Stimulated activated CD4-positive, alpha-beta T cell treated with anti-CD3 and anti-CD28 coated beads, Interleukin-4, amount 100 ng/mL, for 4 hours (primary cell): ENCODE measurements around the gene LOXL3.
"Not testable (repeated sequence)": the region's sequence is repeated elsewhere in the genome, so short reads cannot be mapped to it uniquely, and the experiment has no call there.

ENCODE experiments used
- DNase-seq, 2 experiments: peaks; one replicate each; pipeline ENCODE4 v3.0.0-alpha.2; 2020

Gene LOXL3

DNA sequence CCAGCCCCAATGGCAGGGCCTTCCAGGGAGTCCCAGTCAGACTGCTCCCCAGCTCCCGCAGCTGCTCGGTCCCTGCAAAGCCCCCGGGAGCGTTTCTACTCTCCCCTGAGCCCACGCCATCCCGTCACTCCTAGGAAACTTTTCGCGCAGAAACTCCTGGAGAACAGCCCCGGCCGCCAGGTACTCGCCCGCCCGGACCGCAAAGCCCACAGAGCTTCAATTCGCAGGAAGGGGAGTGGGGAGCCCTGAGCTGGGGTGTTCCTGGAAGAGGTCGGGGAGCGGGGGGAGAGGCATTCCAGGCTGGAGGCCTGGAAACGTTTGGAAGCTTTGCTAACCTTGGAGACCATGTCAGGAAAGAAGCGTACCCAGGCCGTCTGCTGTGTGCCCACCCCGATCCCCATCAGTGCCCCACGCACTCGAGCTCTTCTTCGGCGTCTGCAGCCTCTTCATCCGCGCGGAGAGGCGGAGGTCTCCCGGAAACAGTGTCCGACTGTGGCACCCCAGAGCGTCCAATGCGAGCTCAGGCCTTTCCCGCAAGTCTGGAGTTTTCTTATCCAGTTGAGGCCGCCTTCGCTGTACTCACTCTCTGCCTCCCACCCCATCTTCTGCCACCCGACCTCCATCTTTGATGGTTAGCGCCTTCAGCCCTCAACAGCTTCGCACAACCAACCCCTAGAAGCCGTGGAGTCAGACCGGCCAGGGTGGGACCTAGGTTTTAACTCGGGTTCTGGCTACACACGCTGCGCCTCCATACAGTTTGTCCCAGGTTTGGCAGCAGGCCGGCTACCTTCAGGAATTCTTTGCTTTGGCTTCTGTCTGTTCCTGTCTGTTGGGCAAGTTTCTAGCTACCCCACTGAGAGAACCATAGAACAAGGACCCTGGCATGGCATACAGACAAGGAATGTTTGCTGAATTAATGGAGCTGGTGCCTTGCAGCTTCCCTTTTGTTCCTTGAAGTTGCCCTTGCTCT lies 50.0 kb downstream of the LOXL3 start:
- no peak for DNase-seq

DNA sequence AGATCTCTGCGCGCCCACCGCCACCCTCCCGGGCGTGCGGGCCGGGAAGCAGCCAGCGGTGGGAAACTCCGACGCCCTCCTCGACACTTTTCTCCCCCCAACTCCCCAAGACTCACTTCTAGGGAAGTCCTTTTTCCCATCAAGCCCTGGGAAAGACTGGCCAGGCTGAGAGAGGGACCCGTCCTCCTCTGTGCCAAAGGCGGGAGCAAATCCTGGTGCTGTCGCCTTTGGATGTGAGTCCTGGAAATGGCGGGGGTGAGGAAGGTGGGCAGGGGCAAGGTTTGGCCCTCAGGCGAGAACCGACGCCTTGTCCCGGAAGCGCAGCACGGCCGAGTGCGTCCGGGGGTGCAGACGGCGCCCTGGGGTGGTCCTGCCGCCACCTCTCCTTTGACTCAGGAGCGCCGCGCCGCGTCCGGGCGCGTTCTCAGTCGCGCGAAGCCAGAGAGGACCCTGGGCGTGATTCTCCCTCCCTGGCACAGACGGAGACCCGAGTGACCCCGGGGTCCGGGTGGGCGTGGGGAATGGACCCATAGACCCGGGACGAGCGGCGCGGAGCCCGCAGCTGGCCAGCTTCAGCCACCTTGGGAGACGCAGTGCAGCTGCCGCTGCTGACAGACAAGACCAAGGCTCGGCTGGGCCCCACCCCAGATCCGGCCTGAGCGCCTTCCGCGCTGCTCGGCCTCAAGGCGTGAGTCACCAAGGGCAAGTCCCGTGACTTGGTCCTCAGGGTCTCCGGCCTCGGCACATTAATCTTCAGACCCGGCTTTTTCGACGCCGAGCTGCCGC lies 50.8 kb downstream of the LOXL3 start:
- peak; percentile 21 to 45 for DNase-seq

DNA sequence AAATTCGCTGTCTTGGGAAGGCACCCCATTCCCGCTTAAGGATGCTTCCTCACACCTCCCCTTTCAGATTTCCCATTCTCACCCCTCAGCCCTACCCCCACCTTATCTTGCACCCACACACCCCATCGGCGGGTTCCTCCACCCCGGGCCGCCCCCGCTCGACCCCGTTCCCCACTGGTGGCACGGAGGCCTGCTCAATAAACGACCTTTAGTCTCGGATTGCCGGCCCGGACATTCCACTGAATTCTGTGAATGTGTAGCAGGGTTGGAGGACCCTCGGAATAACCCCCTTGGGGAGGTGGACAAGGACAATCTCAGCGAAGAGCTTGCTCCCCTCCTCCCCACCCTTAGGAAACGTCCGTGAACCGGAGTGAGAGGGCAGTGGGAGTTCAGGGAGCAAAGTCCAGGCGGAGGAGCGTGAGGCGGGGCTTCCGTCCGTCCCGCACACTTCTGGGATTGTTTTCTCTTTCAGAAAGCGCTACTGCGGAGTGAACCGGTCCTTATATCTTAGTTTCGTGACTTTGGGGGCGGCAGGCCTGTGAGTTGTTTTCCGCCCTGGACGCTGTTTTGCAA lies 51.5 kb downstream of the LOXL3 start:
- no peak for DNase-seq

DNA sequence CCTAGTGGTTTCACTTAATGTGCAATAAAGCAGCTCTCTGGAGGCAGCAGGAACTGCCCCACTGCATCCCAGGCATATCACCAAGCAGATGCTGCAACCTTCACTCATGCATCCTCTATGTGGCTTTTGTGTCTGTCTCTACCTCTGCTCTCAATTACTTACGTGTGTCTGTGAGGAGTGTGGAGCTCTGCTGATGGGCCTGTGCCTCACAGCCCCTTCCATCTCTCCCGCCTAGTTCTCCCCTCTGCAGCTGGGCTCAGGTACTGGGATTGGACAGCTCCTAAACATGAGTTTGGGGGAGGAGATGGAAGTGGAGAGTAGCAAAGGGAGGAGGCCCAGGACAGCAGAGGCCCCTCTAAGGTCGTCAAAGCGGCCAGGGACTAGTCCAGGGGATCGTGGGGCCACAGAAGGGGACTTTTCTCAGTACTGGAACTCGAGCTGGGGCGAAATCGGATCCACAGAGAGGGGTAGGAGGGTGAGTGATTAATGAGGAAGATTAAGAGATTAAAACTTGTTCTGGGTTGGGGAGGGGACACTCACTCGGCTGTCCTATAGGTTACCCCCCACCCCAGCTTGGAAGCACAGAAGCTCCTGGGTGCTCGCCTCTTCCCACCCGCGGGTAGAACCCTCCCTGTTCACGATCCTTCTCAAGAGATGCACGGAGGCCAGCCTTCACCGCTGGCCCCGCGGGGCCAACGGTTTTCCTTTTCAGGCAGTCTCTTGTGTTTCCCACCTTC lies 52.2 kb downstream of the LOXL3 start:
- no peak for DNase-seq

DNA sequence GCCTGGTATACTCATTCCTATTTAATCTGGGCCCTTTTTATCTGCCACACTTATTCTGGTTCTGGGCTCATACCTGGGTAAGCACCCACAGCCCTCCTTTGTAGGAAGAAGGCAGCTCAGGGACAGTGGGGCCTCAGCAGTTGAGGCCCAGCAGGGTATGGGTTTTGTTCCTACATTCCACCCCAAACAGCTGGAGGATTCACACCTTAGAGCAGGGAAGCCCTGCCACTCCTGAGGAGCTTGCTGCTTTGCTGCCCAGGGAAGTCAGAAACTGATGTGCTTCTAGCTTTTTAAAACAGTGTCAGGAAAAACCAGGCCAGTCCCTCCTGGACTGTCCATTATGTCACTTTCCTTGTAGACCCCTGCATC lies 53.2 kb downstream of the LOXL3 start:
- DNase-seq = no peak

DNA sequence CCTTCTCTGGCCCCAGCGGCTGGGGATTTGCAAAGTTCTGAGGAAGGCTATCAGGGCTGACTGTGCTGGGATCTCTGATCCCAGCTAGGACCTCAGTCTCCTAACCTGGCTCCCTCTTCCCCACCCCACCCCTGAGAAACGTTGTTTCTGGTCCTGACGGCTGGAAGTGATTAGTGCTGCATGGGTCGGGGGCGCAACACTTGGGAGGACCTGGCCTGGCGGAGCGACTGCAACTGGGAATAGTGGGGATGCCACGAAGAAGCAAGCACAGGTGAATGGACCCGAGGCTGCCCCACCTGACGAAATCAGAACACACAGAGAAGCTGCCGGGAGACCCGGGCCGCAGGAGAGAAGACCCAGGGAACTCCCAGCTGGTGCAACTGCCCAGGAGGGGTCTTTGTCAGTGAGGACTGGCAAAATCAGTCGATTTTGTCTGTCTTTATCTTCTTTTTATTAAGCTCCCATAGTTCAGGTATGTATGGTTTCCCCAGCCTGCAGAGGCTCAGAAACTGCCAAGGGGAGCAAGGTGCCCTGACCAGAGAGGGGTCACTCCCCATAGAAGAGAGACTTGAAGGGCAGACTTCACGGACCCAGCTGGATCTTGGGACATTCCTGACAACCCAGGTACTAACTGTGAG lies 53.7 kb downstream of the LOXL3 start:
- DNase-seq = no peak

DNA sequence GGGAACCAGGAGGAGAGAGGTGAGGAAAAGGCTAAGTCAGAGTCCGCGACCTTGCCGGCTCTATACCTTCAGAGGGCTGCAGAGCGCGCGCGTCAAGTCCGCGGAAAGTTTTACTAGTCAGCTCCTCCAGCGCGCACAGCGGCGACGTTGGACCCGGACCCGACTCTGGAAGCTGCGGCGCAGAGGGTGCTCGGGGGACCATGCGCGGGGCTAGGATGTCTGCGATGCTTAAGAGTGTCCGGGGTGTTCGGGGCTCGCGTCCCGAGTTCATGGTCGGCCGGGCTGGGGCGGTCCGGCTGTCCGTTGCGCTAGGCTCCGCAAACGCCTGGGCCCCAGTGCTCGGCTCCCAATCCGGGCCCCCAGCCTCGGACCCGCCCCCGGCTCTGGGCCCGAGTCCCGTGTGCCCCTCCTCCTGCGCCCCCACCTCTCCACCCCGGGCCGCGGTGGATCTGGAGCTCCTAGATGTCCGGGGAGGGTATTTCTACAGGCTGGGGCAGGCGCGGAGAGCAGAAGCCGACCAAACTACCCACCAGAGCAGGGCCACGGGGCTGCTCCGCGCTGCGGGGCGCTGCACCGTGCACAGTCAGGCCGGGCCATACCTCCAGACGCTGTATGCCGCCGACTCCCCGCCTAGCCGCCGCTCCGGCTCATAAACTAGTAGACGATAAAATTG lies 54.3 kb downstream of the LOXL3 start, which contains the start of gene LBX2:
TSS of gene LBX2 (minus strand) at position 337 of the 673 bp plus-strand sequence. CDS start at position 271, 66 bp downstream.
- DNase-seq = peak; percentile 30 to 42

DNA sequence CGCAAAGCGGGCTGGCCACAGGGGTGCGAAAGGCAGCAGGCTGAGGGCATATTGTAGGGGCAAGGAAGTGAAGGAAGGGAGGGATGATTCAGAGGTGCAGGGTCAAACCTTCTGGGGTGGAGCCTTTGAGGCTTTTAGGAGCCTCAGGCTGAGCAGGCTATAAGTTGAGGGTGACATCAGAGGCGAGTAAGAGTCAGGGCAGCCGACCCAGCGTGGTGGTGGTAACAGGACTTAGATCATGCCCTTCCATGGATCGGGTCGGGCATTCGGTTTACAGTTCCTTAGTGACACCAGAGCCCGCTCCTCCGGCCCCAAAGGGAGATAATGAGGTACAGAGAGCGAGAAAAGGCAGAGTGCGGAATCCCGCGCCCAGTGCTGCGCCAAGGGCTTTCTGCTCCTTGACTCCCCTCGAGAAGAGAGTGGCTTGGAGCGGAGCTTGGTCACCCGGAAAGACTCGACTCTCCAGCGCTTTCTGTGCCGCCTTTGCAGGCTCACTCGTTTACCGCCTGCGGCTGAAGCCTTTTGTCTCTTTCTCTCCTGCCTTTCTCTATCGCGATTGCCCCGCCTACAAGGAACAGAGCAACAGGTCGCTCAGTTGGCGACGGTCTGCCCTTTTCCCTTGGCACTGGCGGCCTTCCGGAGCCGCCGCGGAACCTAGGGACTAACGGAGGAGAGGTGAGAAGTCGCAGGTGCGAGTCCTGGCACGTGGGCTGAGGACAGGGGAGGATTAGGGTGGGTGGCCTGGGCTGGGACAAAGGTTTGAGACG lies 55.1 kb downstream of the LOXL3 start:
- no peak for DNase-seq

DNA sequence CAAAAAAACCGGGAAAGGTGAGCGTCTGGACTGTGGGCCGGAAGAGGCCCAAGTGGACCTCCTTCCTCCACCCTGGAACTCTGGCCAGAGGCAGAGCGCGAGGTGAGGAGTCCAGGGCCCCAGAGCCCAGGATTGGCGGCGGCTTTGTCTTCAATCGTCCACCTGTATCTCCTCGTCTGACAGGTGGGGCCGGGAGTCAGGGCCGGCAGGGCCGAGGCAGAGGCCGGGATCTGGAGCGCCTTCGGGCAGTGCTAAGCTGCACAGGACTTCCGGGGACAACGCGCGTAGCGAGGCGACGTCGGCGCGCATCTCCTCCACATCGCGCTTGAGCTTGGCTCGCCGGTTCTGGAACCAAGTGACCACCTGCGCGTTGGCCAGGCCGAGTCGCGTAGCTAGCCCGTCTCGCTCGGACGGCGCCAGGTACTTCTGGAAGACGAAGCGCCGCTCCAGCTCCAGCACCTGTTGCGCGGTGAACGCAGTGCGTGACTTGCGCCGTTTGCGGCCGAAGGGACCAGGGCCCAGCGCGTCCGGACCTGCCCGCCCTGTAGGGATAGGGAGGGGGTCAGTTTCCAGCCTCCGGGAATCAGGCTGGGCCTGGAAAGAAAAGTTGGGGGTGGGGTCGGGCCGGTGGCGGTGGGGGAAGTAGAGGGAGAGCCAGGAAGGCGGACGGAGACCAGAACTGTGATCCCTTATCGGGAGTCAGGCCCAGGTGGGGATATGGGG lies 55.8 kb downstream of the LOXL3 start:
- peak in 1 of 2 experiments; percentile 38 for DNase-seq

DNA sequence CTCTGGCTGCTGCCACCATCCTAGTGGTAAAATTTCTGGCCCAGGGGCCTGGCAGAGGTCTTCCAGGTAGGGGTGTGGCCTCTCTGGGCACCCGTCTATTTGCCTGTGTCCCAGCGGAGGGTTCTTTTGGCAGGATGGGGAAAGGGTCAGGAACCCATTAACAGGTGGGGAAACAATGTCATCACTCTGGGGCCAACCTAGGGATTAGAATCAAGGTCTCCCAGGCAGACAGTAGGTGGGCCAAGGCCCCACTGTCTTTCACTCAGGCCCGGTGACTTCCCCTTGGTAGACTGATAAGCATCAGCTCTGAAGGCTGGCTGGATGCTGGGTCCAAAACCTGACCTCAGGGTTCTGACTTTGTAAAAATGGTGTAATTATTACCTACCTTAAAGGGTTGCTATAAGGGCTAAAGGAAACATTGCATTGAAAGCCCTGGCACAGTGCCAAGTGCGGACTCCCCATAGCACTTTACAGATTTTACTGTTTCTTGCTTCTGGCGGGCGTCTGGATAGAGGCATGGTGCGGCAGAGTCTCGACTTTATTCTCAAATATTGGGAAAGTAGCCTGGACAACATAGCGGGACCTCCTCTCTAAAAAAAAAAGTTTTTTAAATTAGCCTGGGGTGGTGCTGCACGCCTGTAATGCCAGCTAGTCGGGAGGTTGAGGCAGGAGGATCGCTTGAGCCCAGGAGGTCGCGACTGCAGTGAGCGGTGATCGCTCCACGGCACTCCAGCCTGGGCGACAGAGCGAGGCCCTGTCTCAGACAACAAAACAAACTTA lies 56.6 kb downstream of the LOXL3 start:
- no peak for DNase-seq

DNA sequence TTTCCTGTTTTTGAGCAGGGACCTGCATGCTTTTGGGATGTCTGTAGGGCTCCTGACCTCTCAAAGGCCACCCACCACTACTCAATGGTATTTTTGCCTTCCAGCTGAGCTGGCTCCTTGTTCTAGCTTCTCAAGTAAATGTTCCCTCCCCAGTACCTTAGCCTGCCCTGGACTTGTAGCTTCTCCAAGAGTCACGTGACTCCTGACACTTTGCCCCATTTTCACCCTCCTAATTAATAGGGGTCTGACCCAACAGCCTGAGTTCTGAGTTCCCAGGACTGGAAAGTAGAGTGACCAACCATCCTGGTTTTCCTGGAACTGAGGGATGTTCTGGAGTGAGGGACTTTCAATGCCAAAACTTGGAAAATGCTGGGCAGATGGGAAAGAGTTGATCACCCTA lies 58.3 kb downstream of the LOXL3 start:
- no peak for DNase-seq

DNA sequence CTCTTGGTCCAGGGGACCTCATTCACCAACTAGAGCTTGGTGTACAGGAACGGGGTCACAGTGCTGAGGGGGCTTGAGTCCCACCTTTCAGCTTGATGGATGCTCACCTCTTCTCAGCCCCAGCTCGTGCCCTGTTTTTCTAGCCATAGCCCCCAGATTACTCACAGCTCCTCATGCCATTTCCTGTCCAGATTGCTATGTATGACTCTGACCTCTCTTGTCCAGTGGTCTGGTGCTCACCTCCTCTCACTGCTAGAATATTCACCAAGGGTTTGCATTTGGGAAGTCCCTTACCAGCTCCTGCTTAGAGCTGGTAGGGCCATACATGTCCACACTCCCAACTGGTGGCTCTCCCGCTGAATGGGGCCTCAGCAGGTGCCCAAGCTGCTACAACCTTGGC lies 60.2 kb downstream of the LOXL3 start:
- DNase-seq = no peak

DNA sequence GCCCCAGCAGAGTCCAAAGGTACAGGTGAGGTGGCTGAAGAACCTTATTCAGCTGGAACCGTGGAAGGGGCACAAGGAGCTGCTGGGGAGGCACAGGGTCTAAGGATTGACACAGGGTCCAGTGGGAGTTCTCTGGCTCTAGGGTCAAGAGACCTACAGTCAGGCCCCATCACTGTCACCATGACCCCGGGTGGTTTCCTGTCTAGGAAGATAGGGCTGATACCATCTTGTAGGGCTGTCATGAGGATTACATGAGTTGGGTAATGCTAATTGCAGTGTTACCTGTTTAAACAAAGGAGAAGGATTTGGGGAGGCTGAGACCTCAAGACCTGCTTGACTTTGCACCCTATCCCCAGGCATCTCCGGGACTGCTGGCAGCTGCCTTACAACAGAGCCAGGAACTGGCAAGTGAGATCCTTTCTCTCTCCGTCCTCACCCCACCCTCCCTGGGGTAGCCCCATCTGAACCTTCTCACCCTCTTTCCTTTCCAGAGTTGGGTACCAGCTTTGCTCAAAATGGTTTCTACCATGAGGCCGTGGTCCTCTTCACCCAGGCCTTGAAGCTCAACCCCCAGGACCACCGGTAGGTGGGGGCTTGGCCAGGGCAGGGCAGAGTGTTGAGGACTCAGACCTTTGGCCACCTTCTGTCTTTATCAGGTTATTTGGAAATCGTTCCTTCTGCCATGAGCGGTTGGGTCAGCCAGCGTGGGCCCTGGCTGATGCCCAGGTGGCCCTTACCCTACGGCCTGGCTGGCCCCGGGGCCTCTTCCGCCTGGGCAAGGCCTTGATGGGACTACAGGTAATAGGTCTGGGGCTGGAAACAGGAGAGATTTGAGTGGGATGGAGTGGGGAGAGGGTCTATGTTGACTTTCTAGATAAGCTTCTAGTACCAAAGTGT lies 61.8 kb downstream of the LOXL3 start:
- DNase-seq = no peak

DNA sequence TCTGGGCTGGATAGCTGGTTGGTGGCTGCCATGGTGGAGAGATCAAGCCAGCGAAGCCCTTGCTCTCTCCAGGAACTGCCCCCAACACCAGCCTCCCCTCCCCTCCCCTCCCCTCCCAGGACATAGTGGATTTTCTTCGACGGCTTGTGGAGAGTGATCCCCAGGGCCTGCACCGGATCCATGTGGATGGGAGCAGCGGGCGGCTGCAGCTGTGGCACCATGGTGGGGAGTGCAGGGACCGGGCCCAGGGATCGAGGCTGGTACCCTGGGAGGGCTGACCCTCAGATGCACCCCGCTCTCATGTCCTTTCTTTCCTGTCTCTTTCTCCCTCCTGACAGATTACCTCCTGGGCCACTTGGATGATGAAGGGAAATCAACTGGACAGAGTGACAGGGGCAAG lies 63.8 kb downstream of the LOXL3 start:
- no peak for DNase-seq

DNA sequence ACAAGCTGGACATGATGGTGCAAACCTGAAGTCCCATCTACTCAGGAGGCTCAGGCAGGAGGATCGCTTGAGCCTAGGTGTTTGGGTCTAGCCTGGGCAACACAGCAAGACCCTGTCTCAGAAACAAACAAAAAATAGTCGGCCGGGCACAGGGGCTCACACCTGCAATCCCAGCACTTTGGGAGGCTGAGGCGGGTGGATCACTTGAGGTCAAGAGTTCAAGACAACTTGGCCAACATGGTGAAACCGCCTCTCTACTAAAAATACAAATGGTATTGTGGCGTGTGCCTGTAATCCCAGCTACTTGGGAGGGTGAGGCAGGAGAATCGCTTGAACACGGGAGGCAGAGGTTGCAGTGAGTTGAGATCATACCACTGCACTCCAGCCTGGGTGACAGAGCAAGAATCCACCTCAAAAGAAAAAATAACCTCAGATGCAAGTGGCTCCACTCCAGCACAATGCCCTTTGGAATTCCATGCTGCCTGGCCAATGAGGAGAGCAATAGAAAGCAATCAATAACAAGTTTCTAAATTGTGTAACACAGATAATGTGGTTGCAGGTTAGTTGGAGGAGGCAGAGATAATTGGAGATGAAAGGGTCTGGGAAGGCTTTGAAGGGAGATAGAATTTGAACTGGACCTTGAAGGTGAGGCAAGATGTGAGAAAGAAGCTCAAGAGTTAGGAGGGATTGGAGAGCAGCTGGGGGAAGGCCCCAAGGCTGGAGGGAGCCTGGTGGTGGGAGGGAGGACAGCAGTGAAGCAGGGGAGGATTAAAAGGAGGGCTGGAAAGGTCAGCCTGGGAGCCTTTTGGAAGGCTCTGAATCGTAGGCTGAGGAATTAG lies 64.9 kb downstream of the LOXL3 start:
- no peak for DNase-seq

DNA sequence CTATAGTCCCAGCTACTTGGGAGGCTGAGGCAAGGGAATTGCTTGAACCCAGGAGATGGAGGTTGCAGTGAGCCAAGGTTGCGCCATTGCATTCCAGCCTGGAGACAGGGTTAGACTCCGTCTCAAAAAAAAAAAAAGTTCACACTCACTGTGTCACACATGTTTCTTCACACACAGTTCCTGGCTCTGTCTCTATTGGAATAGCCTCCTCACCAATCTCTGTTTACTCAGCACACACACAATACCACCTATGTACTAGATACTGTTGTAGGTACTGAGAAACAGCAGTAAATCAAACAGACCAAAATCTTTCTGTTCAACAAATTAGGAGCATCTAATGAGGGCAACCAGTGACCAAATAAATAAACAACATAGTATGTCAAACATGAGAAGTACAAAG lies 67.6 kb downstream of the LOXL3 start:
- no peak for DNase-seq

DNA sequence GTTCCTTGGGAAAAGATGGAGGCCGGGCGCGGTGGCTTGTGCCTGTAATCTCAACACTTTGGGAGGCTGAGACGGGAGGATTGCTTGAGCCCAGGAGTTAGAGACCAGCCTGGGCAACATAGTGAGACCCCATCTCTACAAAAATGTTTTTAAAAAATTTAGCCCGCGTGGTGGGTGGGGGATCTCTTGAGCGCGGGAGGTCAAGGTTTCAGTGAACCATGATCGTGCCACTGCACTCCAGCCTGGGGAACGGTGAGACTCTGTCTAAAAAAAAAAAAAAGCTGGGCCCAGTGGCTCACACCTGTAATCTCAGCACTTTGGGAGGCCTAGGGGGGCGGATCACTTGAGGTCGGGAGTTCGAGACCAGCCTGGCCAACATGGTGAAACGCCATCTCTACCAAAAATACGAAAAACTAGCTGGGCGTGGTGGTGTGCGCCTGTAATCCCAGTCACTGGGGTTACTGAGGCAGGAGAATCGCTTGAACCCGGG lies 70.0 kb downstream of the LOXL3 start:
- not testable (repeated sequence) for DNase-seq
